ENCODE data around the gene SLC66A1. TPM values are rescaled to one million over a fixed set of nuclear protein-coding genes. Genes with fewer than 3 reads are reported as not detected.
A peak's percentile ranks its signal among the peaks of the same experiment; 100 is the strongest.

The SLC66A1 gene
- total RNA-seq, 1 experiment from 2014 or later: 22.5 TPM

- no peak overlapping the region for H3K27ac ChIP-seq (ENCODE audit: insufficient read length, low read depth, low read length)
- H3T11ph ChIP-seq (ENCODE audit: low read length): no peak overlapping the region
- no peak overlapping the region for H3K9ac ChIP-seq (ENCODE audit: extremely low read depth, insufficient read length, low read length)
- Mint-ChIP-seq H3K36me3 (ENCODE audit: insufficient read depth in 1 of 3, low read depth in 3 of 3) (peaks cover 17 to 59% (median 37%) of the 10 kb centered on the region in 3 experiments; a peak in 6 of 7 replicates), H3K27ac (peak overlapping the region in 2 of 3 experiments; percentile 34 to 40; a peak in 1 of 7 replicates), H3K9me3 (no peaks in the 10 kb centered on the region), H3K4me3 (no peak overlapping the region), H3K4me1 (peaks cover 6 to 14% of the 10 kb centered on the region in 2 experiments), H3K27me3 (ENCODE audit: low read depth) (no peaks in the 10 kb centered on the region; the same call in none of the 2 replicates)
- no peak overlapping the region for H2AK5ac ChIP-seq (ENCODE audit: insufficient read length, low read length)
- H4K91ac ChIP-seq (ENCODE audit: insufficient read length, low read depth, low read length): no peak overlapping the region
- H3K56ac ChIP-seq (ENCODE audit: insufficient read length, low read depth, low read length): no peak overlapping the region
- H4K20me1 ChIP-seq (ENCODE audit: control insufficient read depth, insufficient read depth, insufficient read length): no peaks in the 10 kb centered on the region
- no peaks in the 10 kb centered on the region for H3K27me3 ChIP-seq (ENCODE audit: insufficient read depth, low read length)
- H4K8ac ChIP-seq (replicated peaks; ENCODE audit: insufficient read length, low read depth, low read length): no peak overlapping the region
- no peak overlapping the region for H2BK15ac ChIP-seq (ENCODE audit: low read depth, low read length)
- H3K18ac ChIP-seq (ENCODE audit: insufficient read length, low read depth, low read length): no peak overlapping the region
- no peak overlapping the region for H3K23ac ChIP-seq (ENCODE audit: insufficient read length, low read depth, low read length)
- H2BK120ac ChIP-seq (ENCODE audit: low read depth, low read length, poor library complexity, severe bottlenecking): no peak overlapping the region
- H2BK20ac ChIP-seq (ENCODE audit: low read depth, low read length, poor library complexity, severe bottlenecking): no peak overlapping the region
- H3K4ac ChIP-seq (ENCODE audit: low read depth, low read length): no peak overlapping the region
- TF ChIP-seq CTCF (conservative IDR thresholded peaks at IDR 0.05): no peak
- no CpG with 5 or more reads among the region's 8 CpGs for WGBS (ENCODE audit: extremely low coverage, insufficient read length, low lambda C conversion rate)
- H2BK12ac ChIP-seq (ENCODE audit: insufficient read length, low read depth, low read length): no peak overlapping the region
- no peaks in the 10 kb centered on the region for H3K79me2 ChIP-seq (ENCODE audit: insufficient read depth, low read length)
- no peak overlapping the region for H4K5ac ChIP-seq (ENCODE audit: insufficient read length, low read depth, low read length)
- H3K4me1 ChIP-seq (ENCODE audit: insufficient read depth, low read length): peaks cover 2% of the 10 kb centered on the region; the same call in 1 of the 2 replicates
- H2AFZ ChIP-seq (ENCODE audit: low read length): no peak overlapping the region
- no peak overlapping the region for H3K4me2 ChIP-seq (ENCODE audit: insufficient read depth, insufficient read length, low read length)
- no peak overlapping the region for H3K14ac ChIP-seq (ENCODE audit: insufficient read depth, low read length)
- H3K79me1 ChIP-seq (ENCODE audit: insufficient read depth, low read depth, low read length, poor library complexity, severe bottlenecking): no peaks in the 10 kb centered on the region
- H3K9me3 ChIP-seq (ENCODE audit: control insufficient read depth, low read depth, low read length): no peaks in the 10 kb centered on the region
- H2BK5ac ChIP-seq (ENCODE audit: insufficient read length, low read length): no peak overlapping the region
- H3K23me2 ChIP-seq (ENCODE audit: insufficient read length, low read depth, low read length, poor library complexity, severe bottlenecking): no peaks in the 10 kb centered on the region
- DNase-seq: no peak
Observed at GRCh38 chr1:19345391-19345790, 33.3 kb downstream of the SLC66A1 start.
